HG02943 (cell line): ENCODE measurements around the gene CRNN.

Experiments
- ATAC-seq: cut with Tn5 transposase; IDR thresholded peaks from one replicate; pipeline ENCODE4 v1.9.1; 2021; ENCODE audit warnings: mild to moderate bottlenecking, low read depth, moderate library complexity; ENCODE audit not compliant: unreplicated experiment

CRNN gene

DNA sequence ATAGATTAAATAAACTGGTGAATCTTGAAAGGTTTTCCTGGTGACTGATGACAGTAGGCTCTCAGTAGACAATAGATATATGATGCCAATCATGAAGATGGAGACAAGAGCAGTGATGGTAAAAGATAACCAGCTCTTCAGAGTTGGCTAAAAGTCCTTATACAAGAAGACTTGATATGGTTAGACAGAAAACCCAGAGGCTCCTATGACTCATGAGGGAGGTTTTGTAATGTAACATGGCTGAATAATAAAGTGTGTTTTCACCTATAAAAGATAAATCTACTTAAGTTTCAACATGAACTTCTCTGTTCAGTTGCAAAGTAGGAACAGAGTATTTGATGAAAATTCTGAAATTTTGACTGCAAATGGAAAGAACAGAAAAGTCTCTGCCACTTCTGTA, 12.7 kb upstream of the CRNN start:
- no peak for ATAC-seq

DNA sequence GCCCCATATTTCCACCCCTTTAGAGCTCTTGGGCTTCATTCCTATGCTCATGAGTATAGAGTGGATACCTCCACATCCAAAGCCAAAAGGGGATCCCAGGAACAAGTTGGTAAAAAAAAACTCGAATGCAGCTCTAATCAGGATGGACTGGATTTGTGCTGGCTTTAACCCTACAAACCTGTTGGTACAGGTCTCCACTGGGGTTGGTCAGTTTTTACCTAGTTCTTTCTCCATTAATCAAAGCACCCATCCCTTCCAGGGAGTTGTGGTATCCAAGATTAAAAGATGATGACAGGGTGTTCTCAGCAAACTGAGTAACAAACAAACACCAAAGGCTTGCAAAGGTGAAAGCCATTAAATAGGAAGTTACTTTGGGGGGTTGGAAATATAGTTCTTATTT, 5.9 kb upstream of the CRNN start:
- ATAC-seq = no peak

DNA sequence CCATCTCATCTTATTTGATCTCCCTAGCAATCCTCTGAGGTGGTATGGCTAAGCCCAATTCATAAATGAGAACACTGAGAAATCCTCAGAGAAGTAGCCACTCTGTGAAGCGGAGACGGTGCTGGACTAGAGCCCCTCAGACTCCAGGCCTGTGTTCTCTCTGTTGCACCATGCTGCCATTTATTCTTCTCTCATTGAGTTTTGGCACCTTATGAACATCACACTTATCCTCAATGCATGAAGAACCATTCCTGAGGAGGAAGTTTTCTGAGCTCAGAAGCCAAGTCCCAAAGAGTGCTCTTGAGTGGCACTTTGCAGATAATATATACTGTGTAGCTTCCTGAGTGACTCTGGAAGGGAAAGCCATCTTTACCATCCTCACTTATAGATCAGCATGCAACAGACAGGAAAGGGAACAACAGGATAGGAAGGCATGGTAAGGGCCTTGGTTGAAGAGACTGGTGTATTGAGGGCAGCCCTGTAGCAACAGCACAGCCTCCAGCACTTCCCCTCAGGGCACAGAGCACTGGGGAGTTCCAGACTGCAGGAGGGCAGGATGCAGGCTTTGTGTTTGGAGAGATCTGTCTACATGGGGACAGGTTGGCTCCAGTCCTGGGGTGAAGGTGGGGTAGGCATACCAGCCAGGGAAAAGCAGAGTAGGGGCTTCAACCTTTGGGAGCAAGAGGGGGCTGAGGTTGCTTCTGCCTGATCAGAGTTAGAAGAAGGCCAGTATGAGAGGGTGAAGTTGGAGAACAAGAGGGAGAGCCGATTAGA, 1.6 kb upstream of the CRNN start:
- no peak for ATAC-seq

DNA sequence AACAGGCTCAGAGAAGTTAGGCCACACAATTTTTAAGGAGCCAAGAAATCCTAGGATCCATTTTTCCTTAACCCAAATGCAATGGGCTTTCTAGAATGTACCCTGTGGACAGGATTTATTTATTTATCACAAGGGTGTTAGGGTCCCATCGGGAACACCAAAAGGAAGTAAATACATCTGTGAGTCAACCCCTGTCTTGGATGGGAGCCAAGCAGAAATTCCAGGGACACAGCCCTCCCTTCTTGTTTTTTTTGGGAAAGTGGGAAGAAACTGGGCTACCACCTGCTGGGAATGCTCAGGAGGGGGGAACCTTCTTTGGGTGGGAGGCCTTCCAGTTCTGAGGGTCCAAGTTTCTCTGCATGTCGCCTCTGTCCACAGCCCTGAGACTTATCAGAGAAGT, 1.3 kb downstream of the CRNN start:
- ATAC-seq = no peak

DNA sequence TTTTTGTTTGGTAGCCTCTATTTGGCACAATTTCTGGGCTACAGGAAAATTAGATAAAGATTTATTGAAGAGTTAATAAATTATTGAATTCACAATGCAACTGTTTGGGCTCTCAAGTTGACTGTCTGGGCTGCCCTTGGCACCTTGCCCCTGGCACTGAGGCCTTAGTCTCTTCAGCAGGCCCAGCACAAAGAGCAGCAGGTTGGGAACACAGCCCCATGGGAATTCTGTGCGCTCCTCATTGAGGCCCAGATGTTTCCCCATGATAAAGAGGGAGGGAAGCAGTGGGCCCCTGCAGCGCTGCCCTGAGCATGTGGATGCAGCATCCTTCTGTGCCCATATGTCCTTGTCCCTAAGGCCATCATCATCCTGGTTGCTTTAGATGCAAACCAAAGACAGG, 2.9 kb downstream of the CRNN start:
- ATAC-seq = no peak

DNA sequence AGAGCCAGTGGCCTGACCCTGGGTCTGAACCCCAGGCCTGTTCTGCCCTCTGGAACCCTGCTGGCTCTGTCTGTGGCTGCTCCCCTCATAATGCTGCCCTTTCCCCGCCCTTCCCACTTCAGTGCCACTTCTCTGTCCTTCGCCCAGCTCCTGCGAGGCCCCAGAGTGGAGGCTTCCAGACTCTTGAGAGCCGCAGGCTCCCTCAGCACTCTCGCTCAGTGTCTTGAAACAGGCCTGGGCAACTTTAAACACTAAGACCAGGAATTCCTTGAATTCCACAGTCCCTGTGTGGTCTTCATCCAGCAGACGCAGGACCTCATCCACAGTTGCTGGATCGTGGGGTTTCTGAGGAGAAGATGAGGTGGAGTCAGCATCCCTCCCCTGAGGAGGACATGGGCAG, 3.5 kb downstream of the CRNN start:
- ATAC-seq = no peak

DNA sequence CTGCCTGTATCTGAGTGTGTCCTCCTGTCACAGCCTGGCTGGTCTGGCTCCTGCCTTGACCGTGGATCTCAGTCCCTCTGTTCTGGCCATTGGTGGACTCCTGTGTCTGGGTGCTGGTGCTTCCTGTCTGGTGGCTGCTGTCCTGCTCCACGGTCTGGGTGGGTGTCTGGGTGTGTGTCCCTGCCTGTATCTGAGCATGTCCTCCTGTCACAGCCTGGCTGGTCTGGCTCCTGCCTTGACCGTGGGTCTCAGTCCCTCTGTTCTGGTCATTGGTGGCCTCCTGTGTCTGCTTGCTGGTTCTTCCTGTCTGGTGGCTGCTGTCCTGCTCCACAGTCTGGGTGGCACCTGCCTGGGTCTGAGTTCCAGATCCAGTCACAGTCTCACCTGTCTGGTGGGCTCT, 4.0 kb downstream of the CRNN start:
- ATAC-seq = no peak

DNA sequence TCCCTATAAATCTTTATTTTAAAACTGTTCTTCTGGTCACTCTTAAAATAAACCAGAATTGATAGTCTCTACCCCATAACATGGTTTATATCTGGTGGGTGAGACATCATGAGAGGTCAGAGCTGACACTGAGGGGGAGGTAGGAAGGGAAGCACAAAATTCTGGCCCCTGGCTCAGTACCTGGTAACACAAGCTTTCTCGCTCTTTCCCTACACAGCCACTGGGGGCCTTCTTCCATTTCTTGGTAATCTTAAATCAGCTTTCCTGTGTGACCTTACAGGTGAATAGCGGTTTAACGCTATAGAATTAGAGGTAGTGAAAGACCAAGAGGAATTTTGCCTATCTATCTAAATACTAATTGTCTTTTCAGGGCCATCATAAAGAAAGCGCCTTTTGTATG, 5.4 kb downstream of the CRNN start:
- no peak for ATAC-seq

DNA sequence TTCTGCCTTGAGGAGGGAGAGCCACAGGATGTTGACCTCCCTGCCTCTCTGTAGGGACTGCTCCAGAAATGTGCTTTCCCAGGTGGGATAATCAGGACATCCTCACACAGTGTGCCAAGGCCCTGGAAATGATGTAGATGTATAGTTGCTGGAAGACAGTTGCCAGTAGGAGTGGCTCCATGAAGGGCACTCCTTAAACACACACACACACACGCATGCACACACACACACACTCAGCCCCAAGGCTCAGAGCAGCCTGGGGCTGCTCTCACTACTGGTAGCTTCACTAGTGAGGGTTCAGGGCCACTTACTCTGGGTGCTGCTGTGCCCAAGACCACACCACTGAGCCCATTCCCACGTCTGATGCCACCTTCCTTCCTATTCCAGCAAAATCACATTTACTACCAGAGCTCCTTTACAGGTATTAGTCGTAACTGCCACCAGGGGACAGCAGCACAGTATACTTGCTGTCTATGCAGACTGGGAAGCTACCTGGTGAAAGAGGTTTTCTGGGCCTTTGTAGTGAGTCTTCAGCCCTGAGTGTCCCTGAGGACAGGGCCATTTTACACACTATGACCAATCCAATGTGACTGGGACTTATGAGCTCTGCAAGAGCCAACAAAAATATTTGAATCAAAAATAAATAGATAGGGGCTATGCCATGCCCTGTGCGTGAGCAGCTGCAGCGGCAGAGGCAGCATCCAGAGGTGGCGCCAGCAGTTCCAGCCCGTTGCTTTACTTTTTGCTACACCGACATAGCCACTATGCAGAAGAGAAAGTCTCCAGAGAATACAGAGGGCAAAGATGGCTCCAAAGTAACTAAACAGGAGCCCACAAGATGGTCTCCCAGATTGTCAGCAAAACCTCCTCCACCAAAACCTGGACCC, 15.0 kb downstream of the CRNN start:
- no peak for ATAC-seq

DNA sequence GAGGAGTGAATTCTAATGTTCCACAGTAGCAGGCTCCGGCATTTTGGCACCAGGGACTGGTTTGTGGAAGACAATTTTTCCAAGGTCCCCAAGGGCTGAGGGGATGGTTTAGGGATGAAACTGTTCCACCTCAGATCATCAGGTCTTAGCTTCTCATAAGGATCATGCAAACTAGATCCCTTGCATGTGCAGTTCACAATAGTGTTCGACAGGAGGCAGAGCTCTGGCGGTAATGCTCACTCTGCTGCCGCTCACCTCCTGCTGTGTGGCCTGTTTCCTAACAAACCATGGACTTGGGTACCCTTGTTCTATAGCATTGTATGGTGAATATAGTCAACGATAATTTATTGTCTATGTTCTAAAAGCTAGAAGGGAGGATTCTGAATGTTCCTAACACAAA, 16.6 kb downstream of the CRNN start:
- no peak for ATAC-seq

DNA sequence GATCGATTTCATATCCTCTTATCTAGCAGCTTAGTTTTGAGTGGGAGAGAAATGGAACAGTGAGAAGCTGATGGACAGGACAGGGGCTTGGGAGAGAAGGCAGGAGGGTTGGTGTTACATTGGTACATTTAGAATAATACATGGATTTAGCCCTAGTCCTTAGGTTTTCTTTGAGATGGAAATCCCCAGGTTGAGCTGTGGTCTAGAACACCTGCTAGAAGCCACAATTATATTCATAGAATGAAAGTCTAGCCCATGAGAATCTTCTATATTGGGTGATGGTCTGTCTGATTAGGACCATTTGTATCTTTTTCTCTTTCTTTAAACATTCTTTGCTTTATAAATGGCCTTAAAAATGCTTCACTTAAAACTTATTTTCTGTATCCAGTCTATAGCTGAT, 19.9 kb downstream of the CRNN start:
- ATAC-seq = no peak

DNA sequence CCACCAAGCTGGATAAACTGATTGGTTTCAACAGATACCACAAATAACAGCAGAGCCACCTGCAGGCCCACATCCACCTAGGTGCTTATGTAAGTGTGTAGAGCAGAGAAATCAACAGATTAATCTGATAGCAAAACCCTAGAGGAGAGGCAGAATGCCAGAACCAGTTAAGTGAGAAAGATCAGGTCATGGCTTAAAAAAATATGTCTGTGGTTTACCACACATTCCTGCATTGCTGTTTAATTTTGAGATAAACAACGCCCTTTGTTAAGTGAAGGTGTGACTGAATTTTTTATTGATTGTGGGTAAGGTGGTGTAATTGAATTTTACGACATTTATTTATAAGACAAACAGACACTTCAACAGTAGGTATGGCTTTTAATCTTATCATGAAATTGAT, 21.2 kb downstream of the CRNN start:
- no peak for ATAC-seq

DNA sequence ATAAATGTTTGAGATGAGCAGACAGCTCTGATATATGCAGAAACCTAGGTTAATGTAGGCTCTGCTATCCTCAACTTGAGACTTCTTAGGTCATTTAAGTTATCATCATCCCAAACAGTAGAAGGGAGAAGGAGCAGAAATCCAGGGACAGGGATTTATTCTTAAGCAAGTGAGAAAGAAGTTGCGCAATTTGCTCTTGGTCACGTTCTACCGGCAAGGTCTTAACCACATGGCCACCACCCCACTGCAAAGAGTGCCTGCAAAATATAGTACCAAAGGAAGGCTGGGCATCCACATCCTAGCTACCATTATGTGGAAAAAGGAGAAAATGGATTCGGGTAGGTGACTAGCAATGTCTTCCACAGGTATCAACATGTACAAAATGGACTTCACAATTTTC, 25.2 kb downstream of the CRNN start:
- ATAC-seq = no peak

DNA sequence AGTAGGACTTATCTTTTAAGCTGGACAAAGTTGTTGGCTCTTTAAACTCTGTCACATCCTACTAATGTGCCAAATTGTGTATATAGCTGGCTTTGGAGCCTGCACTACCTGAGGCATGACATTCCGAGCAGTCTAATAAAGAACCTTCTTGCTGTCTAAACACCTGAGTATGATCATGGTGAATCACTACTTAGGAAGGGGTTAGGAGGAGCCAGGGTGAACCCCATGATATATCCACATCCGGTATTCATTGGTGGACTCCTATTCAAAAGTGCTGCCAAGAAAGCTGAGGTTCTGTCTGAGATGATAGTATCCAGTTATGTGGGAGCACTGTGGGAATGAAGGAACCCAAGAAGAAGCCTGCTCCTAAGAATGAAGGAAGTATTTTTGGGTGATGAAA, 27.1 kb downstream of the CRNN start:
- ATAC-seq = no peak

DNA sequence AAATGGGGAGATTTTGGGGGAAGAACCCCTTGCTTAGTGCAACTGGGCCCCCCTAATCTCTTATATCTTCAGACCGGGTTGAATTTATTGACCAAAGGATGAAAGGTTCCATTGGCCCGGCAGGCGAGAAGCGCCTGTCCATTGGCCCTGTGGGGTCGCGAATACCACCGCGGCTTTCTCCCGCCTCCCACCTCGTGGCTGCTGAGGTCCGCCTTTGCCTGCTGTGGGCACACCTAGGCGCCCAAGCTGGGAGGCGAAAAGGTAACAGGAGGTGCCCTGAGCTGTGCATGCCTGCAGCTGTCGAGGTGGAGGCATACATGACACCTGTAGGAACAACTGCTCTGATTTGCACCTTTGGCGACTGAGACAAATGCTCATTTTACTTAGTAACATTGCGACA, 33.1 kb downstream of the CRNN start:
- no peak for ATAC-seq

DNA sequence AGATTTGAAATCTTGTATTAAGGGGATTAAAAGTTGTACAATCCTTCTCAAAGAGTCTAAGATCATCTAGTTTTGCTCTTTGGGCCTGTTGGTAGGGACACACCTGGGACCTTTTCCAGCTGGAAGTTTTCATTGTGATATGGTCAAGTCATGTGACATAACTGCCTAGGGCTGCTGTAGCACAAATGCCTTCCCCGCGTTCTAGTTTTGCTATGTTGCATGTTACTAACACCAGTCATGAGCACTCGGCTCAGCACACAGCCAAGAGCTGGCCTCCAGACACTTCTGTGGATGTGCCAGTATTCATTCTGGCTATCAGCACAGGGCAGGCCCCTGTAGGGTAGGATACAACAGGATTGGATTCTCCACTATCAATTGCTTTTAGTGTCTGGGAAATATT, 39.6 kb downstream of the CRNN start:
- ATAC-seq = no peak

DNA sequence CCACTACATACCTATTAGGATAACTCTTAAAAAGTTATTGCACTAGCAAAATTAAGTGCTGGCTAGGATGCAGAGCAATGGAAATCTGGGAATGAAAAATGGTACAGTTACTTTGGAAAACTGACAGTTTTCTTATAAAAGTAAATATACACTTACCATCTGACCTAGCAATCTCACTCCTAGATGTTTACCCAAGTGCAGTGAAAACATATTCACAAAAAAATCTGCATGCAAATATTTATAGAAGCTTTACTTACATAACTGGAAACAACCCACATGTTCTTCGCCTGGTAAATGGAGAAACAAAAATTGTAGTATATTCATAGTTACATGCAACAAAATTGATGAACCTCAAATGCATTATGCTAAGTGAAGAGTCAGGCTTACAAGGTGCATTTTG, 41.4 kb downstream of the CRNN start:
- no peak for ATAC-seq

DNA sequence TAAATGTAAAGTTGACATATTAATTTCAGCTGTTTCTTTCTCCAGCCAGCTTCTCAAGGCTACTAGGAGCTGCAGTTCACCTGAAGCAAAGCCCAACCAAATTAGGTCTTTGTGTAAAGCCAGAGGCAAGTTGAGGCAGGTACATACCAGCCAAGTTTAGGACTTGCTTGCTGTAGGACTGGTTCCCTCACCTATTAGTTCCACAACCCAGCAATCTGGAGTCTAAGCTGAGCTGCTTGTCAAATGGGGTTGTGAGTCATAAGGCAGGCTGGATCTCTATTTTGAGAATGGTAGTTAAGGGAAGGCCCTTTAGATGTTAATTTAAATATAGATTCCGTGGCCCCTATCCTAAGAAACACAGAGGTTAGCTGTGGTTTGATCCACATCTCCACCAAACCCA, 46.6 kb downstream of the CRNN start:
- no peak for ATAC-seq

DNA sequence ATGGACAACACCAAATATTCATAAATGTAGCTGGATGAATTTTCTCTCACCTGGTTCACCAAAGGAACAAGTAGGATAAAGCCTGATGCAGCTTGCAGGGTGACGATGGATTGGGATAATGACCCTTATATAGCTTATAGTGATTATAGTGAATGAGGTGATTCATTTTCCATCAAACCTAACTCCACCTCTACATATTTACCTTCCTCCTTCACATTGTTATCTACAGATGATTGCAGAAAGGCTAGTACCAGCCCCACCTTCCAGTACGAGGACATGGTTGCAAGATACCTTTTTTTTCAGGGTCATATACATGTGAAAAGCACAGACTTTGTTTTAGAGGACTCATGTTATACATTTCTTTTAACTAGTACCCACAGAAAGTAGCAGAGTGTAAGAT, 54.2 kb downstream of the CRNN start, which contains the start of gene FLG2:
Gene FLG2, minus strand, starts transcription at position 101 of the 400 bp plus-strand sequence. CDS start 1,122 bp downstream, outside the sequence.
- ATAC-seq = no peak
